HG03575 (cell line): Measurements from ENCODE around the gene SMARCD1.

Experiments used
- ATAC-seq: cut with Tn5 transposase; IDR thresholded peaks from one replicate; pipeline ENCODE4 v1.9.1; 2021; ENCODE audit not compliant: unreplicated experiment, insufficient number of reproducible peaks, low FRiP score; ENCODE audit errors: extremely low read depth

Gene SMARCD1

GRCh38 chr12:50099302-50100008 is 14.3 kb downstream of the SMARCD1 start:
- ATAC-seq = no peak

GRCh38 chr12:50100561-50100960 is 15.4 kb downstream of the SMARCD1 start:
- no peak for ATAC-seq

- ATAC-seq = no peak
Observed at GRCh38 chr12:50101663-50102062, 16.5 kb downstream of the SMARCD1 start.

- ATAC-seq = no peak
Observed at GRCh38 chr12:50102131-50102531, 17.0 kb downstream of the SMARCD1 start.

- ATAC-seq = no peak
Observed at GRCh38 chr12:50102646-50103309, 17.6 kb downstream of the SMARCD1 start.

GRCh38 chr12:50103351-50103750 is 18.2 kb downstream of the SMARCD1 start:
- ATAC-seq = no peak

- no peak for ATAC-seq
Observed at GRCh38 chr12:50103767-50104321, 18.7 kb downstream of the SMARCD1 start, which contains the start of gene GPD1. Gene GPD1 (plus strand): TSS chr12:50104008. CDS start chr12:50104051, 43 bp downstream.

GRCh38 chr12:50104417-50105366 is 19.6 kb downstream of the SMARCD1 start:
- no peak for ATAC-seq

- ATAC-seq = no peak
Observed at GRCh38 chr12:50105913-50106450, 20.8 kb downstream of the SMARCD1 start.

- no peak for ATAC-seq
Observed at GRCh38 chr12:50106907-50107306, 21.8 kb downstream of the SMARCD1 start.

- no peak for ATAC-seq
Observed at GRCh38 chr12:50107416-50108268, 22.5 kb downstream of the SMARCD1 start.

GRCh38 chr12:50109319-50109718 is 24.2 kb downstream of the SMARCD1 start:
- ATAC-seq = no peak

- ATAC-seq = no peak
Observed at GRCh38 chr12:50110127-50110761, 25.1 kb downstream of the SMARCD1 start.

GRCh38 chr12:50110762-50111351 is 25.7 kb downstream of the SMARCD1 start:
- ATAC-seq = no peak

GRCh38 chr12:50111395-50111692 is 26.2 kb downstream of the SMARCD1 start:
- ATAC-seq = no peak

GRCh38 chr12:50111693-50112455 is 26.7 kb downstream of the SMARCD1 start, which contains the start of gene COX14:
Gene COX14 (plus strand): TSS chr12:50112236. CDS start chr12:50120044, 7,808 bp downstream.
- ATAC-seq = peak; percentile 63
